ENCODE data around the gene SEMA5A.

The SEMA5A gene

GRCh38 chr5:9151684-9152427, 394.0 kb downstream of the SEMA5A start:
- TF ChIP-seq CTCF (IDR thresholded peaks at IDR 0.05) = no peak
- no peak overlapping the region for H3K4me2 ChIP-seq (ENCODE audit: low read length)
- H3K27me3 ChIP-seq (ENCODE audit: control insufficient read depth, insufficient read depth, low read length) = no peaks in the 10 kb centered on the region
- H3K4me3 ChIP-seq (ENCODE audit: low read depth, low read length) = no peak overlapping the region
- H3K27ac ChIP-seq = no peak overlapping the region
- H3K4me1 ChIP-seq = no peaks in the 10 kb centered on the region
- no peaks in the 10 kb centered on the region for H3K9me3 ChIP-seq (ENCODE audit: control insufficient read depth, low read length)
- no peaks in the 10 kb centered on the region for H3K36me3 ChIP-seq (ENCODE audit: control insufficient read depth, insufficient read depth, low read length)
- no peaks in the 10 kb centered on the region for H3K79me2 ChIP-seq
- H3K9ac ChIP-seq = no peak overlapping the region
- H2AFZ ChIP-seq = no peak overlapping the region

- Histone ChIP-seq H3K79me2 (no peaks in the 10 kb centered on the region), H3K27ac (no peak overlapping the region), H3K4me3 (ENCODE audit: low read depth, low read length) (no peak overlapping the region), H3K4me2 (ENCODE audit: low read length) (no peak overlapping the region), H3K4me1 (no peaks in the 10 kb centered on the region), H3K36me3 (ENCODE audit: control insufficient read depth, insufficient read depth, low read length) (no peaks in the 10 kb centered on the region), H2AFZ (no peak overlapping the region), H3K9me3 (ENCODE audit: control insufficient read depth, low read length) (no peaks in the 10 kb centered on the region), H3K27me3 (ENCODE audit: control insufficient read depth, insufficient read depth, low read length) (no peaks in the 10 kb centered on the region), H3K9ac (no peak overlapping the region)
- no peak for TF ChIP-seq CTCF (IDR thresholded peaks at IDR 0.05)
Observed at GRCh38 chr5:9149988-9150387, 395.9 kb downstream of the SEMA5A start.

GRCh38 chr5:9148242-9148641, 397.6 kb downstream of the SEMA5A start:
- Histone ChIP-seq H3K4me1 (no peaks in the 10 kb centered on the region), H3K27ac (no peak overlapping the region), H3K27me3 (ENCODE audit: control insufficient read depth, insufficient read depth, low read length) (no peaks in the 10 kb centered on the region), H3K79me2 (no peaks in the 10 kb centered on the region), H3K36me3 (ENCODE audit: control insufficient read depth, insufficient read depth, low read length) (no peaks in the 10 kb centered on the region), H3K4me3 (ENCODE audit: low read depth, low read length) (no peak overlapping the region), H3K9me3 (ENCODE audit: control insufficient read depth, low read length) (no peaks in the 10 kb centered on the region), H3K9ac (no peak overlapping the region), H3K4me2 (ENCODE audit: low read length) (no peak overlapping the region), H2AFZ (no peak overlapping the region)
- no peak for TF ChIP-seq CTCF (IDR thresholded peaks at IDR 0.05)

- Histone ChIP-seq H3K4me3 (ENCODE audit: low read depth, low read length) (no peak overlapping the region), H3K36me3 (ENCODE audit: control insufficient read depth, insufficient read depth, low read length) (no peaks in the 10 kb centered on the region), H2AFZ (no peak overlapping the region), H3K27ac (no peak overlapping the region), H3K4me2 (ENCODE audit: low read length) (no peak overlapping the region), H3K79me2 (no peaks in the 10 kb centered on the region), H3K4me1 (no peaks in the 10 kb centered on the region), H3K9me3 (ENCODE audit: control insufficient read depth, low read length) (no peaks in the 10 kb centered on the region), H3K27me3 (ENCODE audit: control insufficient read depth, insufficient read depth, low read length) (no peaks in the 10 kb centered on the region), H3K9ac (no peak overlapping the region)
- TF ChIP-seq CTCF (IDR thresholded peaks at IDR 0.05) = no peak
Observed at GRCh38 chr5:9140711-9141110, 405.2 kb downstream of the SEMA5A start.

- no peak for TF ChIP-seq CTCF (IDR thresholded peaks at IDR 0.05)
- Histone ChIP-seq H3K36me3 (ENCODE audit: control insufficient read depth, insufficient read depth, low read length) (no peaks in the 10 kb centered on the region), H3K27me3 (ENCODE audit: control insufficient read depth, insufficient read depth, low read length) (no peaks in the 10 kb centered on the region), H3K4me3 (ENCODE audit: low read depth, low read length) (no peak overlapping the region), H3K27ac (no peak overlapping the region), H3K9ac (no peak overlapping the region), H3K4me1 (no peaks in the 10 kb centered on the region), H2AFZ (no peak overlapping the region), H3K4me2 (ENCODE audit: low read length) (no peak overlapping the region), H3K9me3 (ENCODE audit: control insufficient read depth, low read length) (no peaks in the 10 kb centered on the region), H3K79me2 (no peaks in the 10 kb centered on the region)
Observed at GRCh38 chr5:9140202-9140601, 405.7 kb downstream of the SEMA5A start.
